Neural crest cell (in vitro differentiated cells): ENCODE results near the gene FBP1. TPM values are rescaled to one million over a fixed set of nuclear protein-coding genes. Genes with fewer than 3 reads are reported as not detected.
A peak's percentile ranks its signal among the peaks of the same experiment; 100 is the strongest.

ENCODE experiments used
- DNase-seq: peaks from one replicate; pipeline ENCODE4 v3.0.0; 2021; ENCODE audit warnings: low read depth, mixed read lengths, low spot score
- H3K27ac Mint-ChIP-seq: one replicate; pipeline ENCODE4 v1.8.0; 2021; ENCODE audit warnings: mild to moderate bottlenecking, mixed read lengths; ENCODE audit not compliant: unreplicated experiment
- H3K27me3 Mint-ChIP-seq: 2 replicates; pipeline ENCODE4 v1.8.0; 2021; ENCODE audit warnings: low read depth, mild to moderate bottlenecking, mixed read lengths
- H3K36me3 Mint-ChIP-seq: 2 replicates; pipeline ENCODE4 v1.8.0; 2021; ENCODE audit warnings: low read depth, mild to moderate bottlenecking, mixed read lengths
- H3K4me1 Mint-ChIP-seq: 2 replicates; pipeline ENCODE4 v1.8.0; 2021; ENCODE audit warnings: mixed read lengths
- H3K4me3 Mint-ChIP-seq: one replicate; pipeline ENCODE4 v1.8.0; 2021; ENCODE audit warnings: mild to moderate bottlenecking, mixed read lengths
- H3K9me3 Mint-ChIP-seq: 2 replicates; pipeline ENCODE4 v1.8.0; 2021; ENCODE audit warnings: mixed read lengths
- CTCF ChIP-seq: fragments of 200-600 bp; sonication (generic); conservative IDR thresholded peaks from 2 replicates; pipeline ENCODE4 v1.5.0; 2021; ENCODE audit warnings: antibody characterized with exemption, mild to moderate bottlenecking
- total RNA-seq: library from RNA; stranded (reverse); gene quantifications from 2 replicates; pipeline ENCODE4 v1.2.1, GENCODE V29; 2021

The FBP1 gene
- total RNA-seq, 1 donor from 2014 or later = 0.86 TPM

GRCh38 chr9:94645901-94646300, 6.6 kb upstream of the FBP1 start:
- peak overlapping the region; percentile 17 for H3K4me3 Mint-ChIP-seq
- H3K36me3 Mint-ChIP-seq = no peaks in the 10 kb centered on the region
- TF ChIP-seq CTCF = no peak
- peaks cover 4% of the 10 kb centered on the region for H3K9me3 Mint-ChIP-seq
- H3K27me3 Mint-ChIP-seq = peaks cover 4% of the 10 kb centered on the region
- no peak overlapping the region for H3K27ac Mint-ChIP-seq
- DNase-seq = no peak
- peaks cover 19% of the 10 kb centered on the region for H3K4me1 Mint-ChIP-seq

- Mint-ChIP-seq H3K27ac (no peak overlapping the region), H3K36me3 (no peaks in the 10 kb centered on the region), H3K4me1 (peaks cover 21% of the 10 kb centered on the region), H3K27me3 (peaks cover 17% of the 10 kb centered on the region), H3K9me3 (peaks cover 4% of the 10 kb centered on the region), H3K4me3 (no peak overlapping the region)
- TF ChIP-seq CTCF = no peak
- no peak for DNase-seq
These were observed 5.2 kb upstream of the FBP1 start for GRCh38 chr9:94644543-94644942.

- no peak for TF ChIP-seq CTCF
- H3K9me3 Mint-ChIP-seq = peaks cover 4% of the 10 kb centered on the region
- no peak overlapping the region for H3K4me3 Mint-ChIP-seq
- DNase-seq = no peak
- no peak overlapping the region for H3K27ac Mint-ChIP-seq
- H3K4me1 Mint-ChIP-seq = peaks cover 23% of the 10 kb centered on the region
- H3K27me3 Mint-ChIP-seq = peaks cover 25% of the 10 kb centered on the region
- H3K36me3 Mint-ChIP-seq = no peaks in the 10 kb centered on the region
These were observed 4.4 kb upstream of the FBP1 start for GRCh38 chr9:94643741-94644140.

- Mint-ChIP-seq H3K27me3 (peaks cover 31% of the 10 kb centered on the region), H3K27ac (no peak overlapping the region), H3K4me3 (no peak overlapping the region), H3K36me3 (no peaks in the 10 kb centered on the region), H3K9me3 (peaks cover 4% of the 10 kb centered on the region), H3K4me1 (peaks cover 27% of the 10 kb centered on the region)
- no peak for DNase-seq
- no peak for TF ChIP-seq CTCF
These were observed 3.9 kb upstream of the FBP1 start for GRCh38 chr9:94643176-94643575.

- H3K4me3 Mint-ChIP-seq = no peak overlapping the region
- no peaks in the 10 kb centered on the region for H3K36me3 Mint-ChIP-seq
- peaks cover 4% of the 10 kb centered on the region for H3K9me3 Mint-ChIP-seq
- H3K27me3 Mint-ChIP-seq = peaks cover 38% of the 10 kb centered on the region
- no peak for DNase-seq
- H3K4me1 Mint-ChIP-seq = peaks cover 27% of the 10 kb centered on the region
- no peak for TF ChIP-seq CTCF
- H3K27ac Mint-ChIP-seq = no peak overlapping the region
These were observed 3.2 kb upstream of the FBP1 start for GRCh38 chr9:94642501-94642900.

GRCh38 chr9:94639999-94640376, 670 bp upstream of the FBP1 start:
- H3K4me1 Mint-ChIP-seq = peaks cover 16% of the 10 kb centered on the region
- H3K4me3 Mint-ChIP-seq = peak overlapping the region; percentile 87
- no peak for DNase-seq
- H3K27me3 Mint-ChIP-seq = peaks cover 57% of the 10 kb centered on the region
- no peaks in the 10 kb centered on the region for H3K9me3 Mint-ChIP-seq
- no peak for TF ChIP-seq CTCF
- no peaks in the 10 kb centered on the region for H3K36me3 Mint-ChIP-seq
- no peak overlapping the region for H3K27ac Mint-ChIP-seq
